Measurements from ENCODE around the gene GNG2. TPM values are rescaled to one million over a fixed set of nuclear protein-coding genes. Genes with fewer than 3 reads are reported as not detected.

The GNG2 gene
- total and polyA plus RNA-seq, 10 of the 15 experiments (the other 5 are each of a cell fraction or from before 2014, with no cell fraction given), result 31.6 to 114 (median 66.4) TPM

DNA sequence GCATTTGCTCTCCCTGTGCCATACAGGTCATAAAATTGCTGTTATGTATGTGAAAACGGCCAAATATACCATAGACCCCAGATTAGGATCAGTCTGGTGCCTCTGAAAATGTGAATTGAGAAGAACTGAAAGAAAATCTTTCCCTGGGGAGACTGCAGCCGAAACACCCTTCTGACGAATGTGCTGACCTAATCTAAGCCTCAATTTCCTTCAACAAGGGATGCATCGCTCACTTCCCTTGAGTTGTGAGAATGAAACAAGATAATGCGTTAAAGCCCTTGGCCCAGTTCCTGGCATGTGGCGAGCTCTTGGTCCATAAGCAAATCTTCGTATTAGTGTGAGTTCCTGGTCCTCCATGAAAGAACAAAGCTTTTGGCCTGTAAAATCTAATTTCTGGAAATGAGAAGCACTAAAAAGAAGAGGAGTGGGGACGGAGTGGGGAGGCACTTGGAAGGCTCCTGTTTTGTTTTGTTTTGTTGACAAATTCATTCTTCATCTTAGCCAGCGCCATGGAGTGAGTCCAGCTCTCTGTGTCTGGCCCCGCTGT, 79.4 kb downstream of the GNG2 start (continued):
- TF ChIP-seq LARP7 (IDR thresholded peaks at IDR 0.05) (no peak), MEF2B (IDR thresholded peaks at IDR 0.05; ENCODE audit: partially characterized antibody, poor library complexity, severe bottlenecking) (peak; percentile 62)

DNA sequence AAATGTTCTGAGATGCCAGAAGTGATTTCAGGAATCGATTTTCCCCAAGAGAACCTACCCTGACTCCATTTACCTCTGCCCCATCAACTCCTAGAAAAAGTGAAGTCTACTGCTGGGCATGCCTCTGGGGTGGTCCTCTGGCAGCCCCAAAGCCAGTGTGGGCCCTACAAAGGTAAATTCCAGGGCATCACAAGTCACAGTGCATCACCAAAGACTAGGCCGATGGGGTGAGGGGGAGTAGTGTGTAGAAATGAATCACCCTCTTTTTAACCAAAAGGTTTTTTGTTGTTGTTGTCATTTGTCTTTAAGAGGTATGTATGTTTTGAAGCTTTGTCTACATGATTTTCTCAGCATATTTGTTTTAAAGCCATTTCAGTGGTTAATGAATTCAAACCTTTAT, 82.6 kb downstream of the GNG2 start:
- ATAC-seq (no peak), FAIRE-seq (no peak), DNase-seq (ENCODE audit: low read depth, low spot score) (no peak)
- WGBS (ENCODE audit: insufficient coverage, insufficient replicate concordance, low lambda C conversion rate, missing lambda C conversion rate), result 55% methylated on average over 2 of the region's 2 CpGs
- no peak overlapping the region for H3K4me2 ChIP-seq (ENCODE audit: control insufficient read depth, insufficient read depth)
- ChIA-PET CTCF (no interaction called here), POLR2A (no interaction called here), SMC1A (ENCODE audit: uncharacterized antibody, unreplicated experiment) (no interaction called here), RAD21 (ENCODE audit: unreplicated experiment) (no interaction called here)
- no peak overlapping the region for H3K27ac ChIP-seq (ENCODE audit: control insufficient read depth, insufficient read depth)
- in situ Hi-C loops (cut with MboI) (no loop called here), intact Hi-C loops (cut with micrococcal nuclease; ENCODE audit: unreplicated experiment) (no loop called here)
- no peak overlapping the region for H2AFZ ChIP-seq (ENCODE audit: control insufficient read depth, low read depth, low read length)
- BruUV-seq (replicated peaks), result no TSS peak
- H3K27me3 ChIP-seq (replicated peaks in 1 of 2; ENCODE audit: control insufficient read depth in 2 of 2, insufficient read depth in 2 of 2, low read length in 1 of 2), result no peaks in the 10 kb centered on the region
- H3K4me1 ChIP-seq (ENCODE audit: control insufficient read depth, insufficient read depth, low read length), result peaks cover 2% of the 10 kb centered on the region; the same call in 1 of the 2 replicates
- no peaks in the 10 kb centered on the region; the same call in 2 of the 3 replicates for H3K9me3 ChIP-seq (replicated peaks; ENCODE audit: control insufficient read depth, insufficient read depth, low read length)
- H3K79me2 ChIP-seq (ENCODE audit: control insufficient read depth, insufficient read depth, low read length), result no peaks in the 10 kb centered on the region
- TF ChIP-seq ATF7 (IDR thresholded peaks at IDR 0.05; ENCODE audit: low read depth), result no peak
- H4K20me1 ChIP-seq (ENCODE audit: control insufficient read depth, insufficient read depth), result no peaks in the 10 kb centered on the region
- H3K4me3 ChIP-seq, result no peak overlapping the region
- no peaks in the 10 kb centered on the region for H3K36me3 ChIP-seq (ENCODE audit: control insufficient read depth in 2 of 2, insufficient read depth in 2 of 2, low read length in 1 of 2)
- no peak overlapping the region for H3K9ac ChIP-seq (ENCODE audit: control insufficient read depth, insufficient read depth, low read length)

DNA sequence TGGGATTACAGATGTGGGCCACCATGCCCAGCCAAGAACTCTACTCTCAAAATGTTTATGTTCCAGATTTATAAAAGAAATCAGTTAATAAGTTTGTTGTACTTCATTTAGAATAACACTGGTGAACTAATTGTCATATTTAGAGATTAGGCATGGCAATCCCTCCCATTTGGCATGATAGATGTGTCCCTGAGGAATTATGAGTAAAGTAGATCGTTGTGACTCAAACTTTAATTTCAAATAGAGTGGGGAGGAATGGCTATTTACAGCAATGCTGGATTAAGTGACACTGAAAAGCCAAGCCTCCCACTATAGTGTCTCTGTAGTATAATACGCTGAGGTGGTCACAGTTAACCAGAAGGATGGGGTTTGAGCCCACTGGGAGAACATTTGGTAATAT, 89.6 kb downstream of the GNG2 start:
- WGBS (ENCODE audit: insufficient coverage, insufficient replicate concordance, low lambda C conversion rate, missing lambda C conversion rate), result 53% methylated on average over 2 of the region's 2 CpGs
- intact Hi-C loops (cut with micrococcal nuclease; ENCODE audit: unreplicated experiment), result no loop called here
- TF ChIP-seq ZBED1 (IDR thresholded peaks at IDR 0.05; ENCODE audit: borderline replicate concordance), result no peak
- TF ChIP-seq, protein P1, sequence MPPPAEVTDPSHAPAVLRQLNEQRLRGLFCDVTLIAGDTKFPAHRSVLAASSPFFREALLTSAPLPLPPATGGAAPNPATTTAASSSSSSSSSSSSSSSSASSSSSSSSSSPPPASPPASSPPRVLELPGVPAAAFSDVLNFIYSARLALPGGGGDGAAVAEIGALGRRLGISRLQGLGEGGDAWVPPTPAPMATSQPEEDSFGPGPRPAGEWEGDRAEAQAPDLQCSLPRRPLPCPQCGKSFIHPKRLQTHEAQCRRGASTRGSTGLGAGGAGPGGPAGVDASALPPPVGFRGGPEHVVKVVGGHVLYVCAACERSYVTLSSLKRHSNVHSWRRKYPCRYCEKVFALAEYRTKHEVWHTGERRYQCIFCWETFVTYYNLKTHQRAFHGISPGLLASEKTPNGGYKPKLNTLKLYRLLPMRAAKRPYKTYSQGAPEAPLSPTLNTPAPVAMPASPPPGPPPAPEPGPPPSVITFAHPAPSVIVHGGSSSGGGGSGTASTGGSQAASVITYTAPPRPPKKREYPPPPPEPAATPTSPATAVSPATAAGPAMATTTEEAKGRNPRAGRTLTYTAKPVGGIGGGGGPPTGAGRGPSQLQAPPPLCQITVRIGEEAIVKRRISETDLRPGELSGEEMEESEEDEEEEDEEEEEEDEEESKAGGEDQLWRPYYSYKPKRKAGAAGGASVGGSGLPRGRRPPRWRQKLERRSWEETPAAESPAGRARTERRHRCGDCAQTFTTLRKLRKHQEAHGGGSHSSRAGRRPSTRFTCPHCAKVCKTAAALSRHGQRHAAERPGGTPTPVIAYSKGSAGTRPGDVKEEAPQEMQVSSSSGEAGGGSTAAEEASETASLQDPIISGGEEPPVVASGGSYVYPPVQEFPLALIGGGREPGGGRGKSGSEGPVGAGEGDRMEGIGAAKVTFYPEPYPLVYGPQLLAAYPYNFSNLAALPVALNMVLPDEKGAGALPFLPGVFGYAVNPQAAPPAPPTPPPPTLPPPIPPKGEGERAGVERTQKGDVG (CRISPR knock-in tag; IDR thresholded peaks at IDR 0.05), result no peak
- TF ChIP-seq, protein P2, sequence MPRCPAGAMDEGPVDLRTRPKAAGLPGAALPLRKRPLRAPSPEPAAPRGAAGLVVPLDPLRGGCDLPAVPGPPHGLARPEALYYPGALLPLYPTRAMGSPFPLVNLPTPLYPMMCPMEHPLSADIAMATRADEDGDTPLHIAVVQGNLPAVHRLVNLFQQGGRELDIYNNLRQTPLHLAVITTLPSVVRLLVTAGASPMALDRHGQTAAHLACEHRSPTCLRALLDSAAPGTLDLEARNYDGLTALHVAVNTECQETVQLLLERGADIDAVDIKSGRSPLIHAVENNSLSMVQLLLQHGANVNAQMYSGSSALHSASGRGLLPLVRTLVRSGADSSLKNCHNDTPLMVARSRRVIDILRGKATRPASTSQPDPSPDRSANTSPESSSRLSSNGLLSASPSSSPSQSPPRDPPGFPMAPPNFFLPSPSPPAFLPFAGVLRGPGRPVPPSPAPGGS (IDR thresholded peaks at IDR 0.05; ENCODE audit: borderline replicate concordance, insufficient read depth, low read depth, low read length, poor library complexity, severe bottlenecking), result no peak
- TF ChIP-seq, protein P3, sequence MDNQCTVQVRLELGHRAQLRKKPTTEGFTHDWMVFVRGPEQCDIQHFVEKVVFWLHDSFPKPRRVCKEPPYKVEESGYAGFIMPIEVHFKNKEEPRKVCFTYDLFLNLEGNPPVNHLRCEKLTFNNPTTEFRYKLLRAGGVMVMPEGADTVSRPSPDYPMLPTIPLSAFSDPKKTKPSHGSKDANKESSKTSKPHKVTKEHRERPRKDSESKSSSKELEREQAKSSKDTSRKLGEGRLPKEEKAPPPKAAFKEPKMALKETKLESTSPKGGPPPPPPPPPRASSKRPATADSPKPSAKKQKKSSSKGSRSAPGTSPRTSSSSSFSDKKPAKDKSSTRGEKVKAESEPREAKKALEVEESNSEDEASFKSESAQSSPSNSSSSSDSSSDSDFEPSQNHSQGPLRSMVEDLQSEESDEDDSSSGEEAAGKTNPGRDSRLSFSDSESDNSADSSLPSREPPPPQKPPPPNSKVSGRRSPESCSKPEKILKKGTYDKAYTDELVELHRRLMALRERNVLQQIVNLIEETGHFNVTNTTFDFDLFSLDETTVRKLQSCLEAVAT (IDR thresholded peaks at IDR 0.05), result no peak

More for the DNA sequence above, 89.6 kb downstream of the GNG2 start:
- Histone ChIP-seq H3K4me2 (ENCODE audit: control insufficient read depth, insufficient read depth) (no peak overlapping the region), H3K9me3 (replicated peaks; ENCODE audit: control insufficient read depth, insufficient read depth, low read length) (no peaks in the 10 kb centered on the region), H3K36me3 (ENCODE audit: control insufficient read depth in 2 of 2, insufficient read depth in 2 of 2, low read length in 1 of 2) (peaks cover 0 to 5% of the 10 kb centered on the region in 2 experiments; a peak in 1 of 4 replicates), H3K27ac (ENCODE audit: control insufficient read depth, insufficient read depth) (no peak overlapping the region), H3K27me3 (replicated peaks in 1 of 2; ENCODE audit: control insufficient read depth in 2 of 2, insufficient read depth in 2 of 2, low read length in 1 of 2) (no peaks in the 10 kb centered on the region), H3K79me2 (ENCODE audit: control insufficient read depth, insufficient read depth, low read length) (no peaks in the 10 kb centered on the region), H3K4me3 (no peak overlapping the region), H3K4me1 (ENCODE audit: control insufficient read depth, insufficient read depth, low read length) (no peaks in the 10 kb centered on the region), H2AFZ (ENCODE audit: control insufficient read depth, low read depth, low read length) (no peak overlapping the region), H3K9ac (ENCODE audit: control insufficient read depth, insufficient read depth, low read length) (no peak overlapping the region), H4K20me1 (ENCODE audit: control insufficient read depth, insufficient read depth) (no peaks in the 10 kb centered on the region)
- FAIRE-seq (no peak), ATAC-seq (no peak), DNase-seq (ENCODE audit: low read depth, low spot score) (no peak)
- ChIA-PET CTCF (no interaction called here), SMC1A (ENCODE audit: uncharacterized antibody, unreplicated experiment) (no interaction called here), RAD21 (ENCODE audit: unreplicated experiment) (no interaction called here), POLR2A (no interaction called here)
- BruUV-seq (replicated peaks), result no TSS peak
- in situ Hi-C loops (cut with MboI), result no loop called here
